NCI-H524 (cell line): ENCODE data around the gene PARVB.

Source experiments
- DNase-seq, 2 experiments: peaks; one replicate each; lab custom pipeline; 2025; lab: John Stamatoyannopoulos, UW

PARVB gene, protein sequence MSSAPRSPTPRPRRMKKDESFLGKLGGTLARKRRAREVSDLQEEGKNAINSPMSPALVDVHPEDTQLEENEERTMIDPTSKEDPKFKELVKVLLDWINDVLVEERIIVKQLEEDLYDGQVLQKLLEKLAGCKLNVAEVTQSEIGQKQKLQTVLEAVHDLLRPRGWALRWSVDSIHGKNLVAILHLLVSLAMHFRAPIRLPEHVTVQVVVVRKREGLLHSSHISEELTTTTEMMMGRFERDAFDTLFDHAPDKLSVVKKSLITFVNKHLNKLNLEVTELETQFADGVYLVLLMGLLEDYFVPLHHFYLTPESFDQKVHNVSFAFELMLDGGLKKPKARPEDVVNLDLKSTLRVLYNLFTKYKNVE

GRCh38 chr22:44024288-44024921 lies at the start of gene PARVB:
Gene PARVB (plus strand): TSS chr22:44024302. CDS start chr22:44024340, 38 bp downstream.
- DNase-seq, result peak in 1 of 2 experiments; percentile 29

DNA sequence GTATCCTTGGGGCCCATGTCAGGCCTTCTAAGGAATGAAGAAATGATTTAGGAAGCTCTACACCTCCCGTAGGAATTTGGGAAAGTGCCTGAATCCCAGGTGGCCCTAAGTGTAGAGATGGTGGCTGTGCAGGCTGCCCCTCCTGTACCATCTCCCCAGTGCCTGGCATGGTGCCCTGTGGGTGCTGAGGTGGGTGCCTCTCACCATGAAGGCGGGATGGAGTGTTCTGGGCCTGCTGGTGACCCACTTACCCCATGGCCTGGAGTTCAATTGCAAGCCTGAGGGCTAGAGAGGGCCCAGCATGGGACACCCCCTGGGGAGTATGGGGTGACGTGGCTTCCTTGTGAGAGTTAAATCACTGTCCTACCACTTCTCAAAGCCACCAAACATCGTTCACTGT lies 49.1 kb upstream of the PARVB start:
- no peak for DNase-seq

GRCh38 chr22:43976861-43977795 lies 47.0 kb upstream of the PARVB start:
- DNase-seq, result no peak

GRCh38 chr22:43978558-43978957 lies 45.5 kb upstream of the PARVB start:
- no peak for DNase-seq

DNA sequence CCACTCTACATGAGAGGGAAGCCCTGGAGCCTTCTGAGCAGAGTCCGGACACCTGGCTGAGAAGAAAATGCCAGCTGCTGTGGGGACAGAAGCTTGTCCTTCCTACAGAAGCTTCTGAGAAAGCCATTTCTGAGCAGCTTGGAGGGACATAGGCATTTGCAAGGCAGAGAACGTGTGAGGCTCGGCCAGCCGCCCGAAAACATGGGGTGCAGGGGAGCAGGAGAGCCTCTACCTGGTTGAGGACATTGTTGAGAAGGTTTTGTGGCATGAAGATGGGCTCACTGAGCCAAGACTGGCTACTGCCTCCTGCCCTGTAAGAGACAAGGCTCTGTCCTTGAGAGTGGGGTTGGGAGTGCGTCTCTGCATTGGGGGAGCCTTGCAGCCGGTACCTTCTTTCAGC lies 43.5 kb upstream of the PARVB start:
- no peak for DNase-seq

GRCh38 chr22:43980996-43981395 lies 43.1 kb upstream of the PARVB start:
- no peak for DNase-seq

GRCh38 chr22:43983808-43984207 lies 40.3 kb upstream of the PARVB start:
- no peak for DNase-seq

- DNase-seq, result no peak
Observed at GRCh38 chr22:43985532-43985931, 38.6 kb upstream of the PARVB start.

- no peak for DNase-seq
Observed at GRCh38 chr22:43988116-43988820, 35.8 kb upstream of the PARVB start.

DNA sequence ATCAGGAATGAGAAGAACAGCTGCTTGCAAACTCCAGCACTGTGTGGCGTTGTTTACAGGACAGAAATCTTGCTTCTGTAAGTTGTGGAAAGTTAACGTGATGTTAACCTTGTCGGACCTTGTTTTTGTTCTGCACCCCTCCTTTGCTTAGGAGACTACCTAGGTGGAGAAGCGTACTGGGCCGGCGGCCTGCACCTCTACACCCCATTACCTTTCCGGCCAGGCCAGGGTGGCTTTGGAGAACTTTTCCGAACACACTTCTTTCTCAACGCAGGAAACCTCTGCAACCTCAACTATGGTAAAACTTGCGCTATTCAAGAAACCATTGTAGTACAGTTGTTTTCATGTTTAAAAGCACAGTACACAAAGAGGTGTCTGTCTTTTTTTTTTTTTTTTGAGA lies 35.1 kb upstream of the PARVB start:
- DNase-seq, result no peak

DNA sequence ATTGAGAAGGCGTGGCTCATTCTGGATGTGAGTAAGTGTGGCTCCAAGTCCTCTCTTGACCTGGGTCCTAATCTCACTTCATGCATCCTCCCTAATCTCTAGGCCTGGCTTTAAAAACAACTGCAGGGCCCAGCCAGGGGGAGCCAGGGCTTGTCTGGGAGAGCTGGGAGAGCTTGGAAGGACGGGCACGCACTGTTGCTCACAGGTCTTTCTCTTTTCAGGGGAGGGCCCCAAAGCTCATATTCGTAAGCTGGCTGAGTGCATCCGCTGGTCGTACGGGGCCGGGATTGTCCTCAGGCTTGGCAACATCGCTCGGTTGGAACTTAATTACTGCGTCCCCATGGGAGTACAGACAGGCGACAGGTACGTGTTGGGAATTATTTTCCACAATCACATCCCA lies 34.1 kb upstream of the PARVB start:
- DNase-seq, result no peak

DNA sequence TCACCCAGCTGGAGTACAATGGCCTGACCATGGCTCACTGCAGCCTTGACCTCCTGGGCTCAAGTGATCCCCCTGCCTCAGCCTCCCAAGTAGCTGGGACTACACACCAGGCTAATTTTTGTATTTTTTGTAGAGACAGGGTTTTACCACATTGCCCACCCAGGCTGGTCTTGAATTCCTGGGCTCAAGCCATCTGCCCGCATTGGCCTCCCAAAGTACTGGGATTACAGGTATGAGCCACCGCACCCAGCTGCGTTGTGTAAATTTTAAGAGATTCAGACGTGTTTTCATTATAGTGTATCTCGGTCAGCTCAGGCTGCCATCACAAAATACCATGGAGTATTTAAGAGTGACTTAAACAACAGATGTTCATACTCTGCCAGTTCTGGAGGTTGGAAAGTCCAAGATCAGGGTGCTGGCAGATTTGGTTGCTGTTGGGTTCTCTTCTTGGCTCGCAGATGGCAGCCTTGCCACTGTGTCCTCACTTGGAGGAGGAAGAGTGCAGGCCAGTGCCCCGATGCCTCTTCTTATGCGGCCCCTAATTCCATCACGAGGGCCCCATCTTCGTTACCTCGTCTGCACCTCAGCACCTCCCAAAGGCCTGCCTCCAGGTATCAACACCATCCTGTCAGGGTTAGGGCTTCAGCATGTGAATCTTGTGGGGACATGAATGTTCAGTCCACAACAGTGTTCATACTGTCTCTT lies 32.6 kb upstream of the PARVB start:
- no peak for DNase-seq

GRCh38 chr22:43992331-43992821 lies 31.7 kb upstream of the PARVB start:
- peak in 1 of 2 experiments; percentile 8 for DNase-seq

DNA sequence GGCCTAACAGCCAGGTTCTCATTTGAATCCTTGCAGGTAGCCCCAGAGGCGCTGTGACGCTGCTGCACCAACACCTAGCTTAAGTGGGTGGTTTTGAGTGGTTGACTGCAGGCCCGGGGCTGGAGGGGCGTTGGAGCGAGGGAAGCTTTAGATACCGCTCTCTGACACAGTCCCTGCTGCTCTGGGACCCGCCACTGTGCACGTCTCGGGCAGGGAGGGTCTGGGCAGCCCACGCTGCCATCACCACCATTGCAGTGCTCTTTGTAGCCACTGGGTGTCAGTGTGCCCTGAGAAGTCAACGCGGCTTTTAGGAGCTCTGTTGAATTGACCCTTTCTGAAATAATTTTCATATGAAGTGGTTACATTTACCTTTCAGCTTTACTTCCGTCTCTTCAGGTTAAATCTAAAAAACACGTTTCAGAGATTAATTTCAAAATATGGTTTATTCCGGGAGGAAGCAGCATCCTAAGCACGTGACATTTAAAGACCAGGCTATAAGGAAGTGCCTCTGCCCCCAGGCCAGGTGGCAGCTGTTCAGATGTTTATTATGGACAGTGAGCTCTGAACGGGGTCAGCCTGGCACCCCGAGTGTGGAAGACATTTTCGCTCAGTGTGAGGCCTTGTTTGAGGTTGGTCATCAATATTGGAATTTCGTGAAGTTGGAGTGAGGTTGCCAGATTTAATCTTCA lies 30.9 kb upstream of the PARVB start:
- peak; percentile 15 to 66 for DNase-seq

DNA sequence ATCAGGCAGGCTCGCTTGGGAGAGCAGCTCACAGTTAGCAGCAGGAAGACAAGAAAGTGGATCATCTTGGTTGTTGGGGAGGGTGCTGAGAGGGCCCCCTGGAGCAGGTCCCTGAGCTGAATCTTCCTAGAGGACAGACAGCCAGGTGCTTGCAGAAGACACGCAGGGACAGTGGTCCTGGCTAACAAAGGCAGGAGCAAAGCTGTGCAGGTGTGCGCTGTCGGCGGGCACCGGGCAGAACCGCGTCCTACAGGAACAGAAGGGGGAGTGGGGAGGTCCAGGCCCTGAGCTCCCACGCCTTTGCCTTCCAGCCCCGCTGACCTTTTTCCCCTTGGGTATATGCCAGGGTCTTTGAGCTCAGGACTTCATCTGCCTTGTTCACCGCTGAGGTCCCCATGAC lies 30.1 kb upstream of the PARVB start:
- no peak for DNase-seq

DNA sequence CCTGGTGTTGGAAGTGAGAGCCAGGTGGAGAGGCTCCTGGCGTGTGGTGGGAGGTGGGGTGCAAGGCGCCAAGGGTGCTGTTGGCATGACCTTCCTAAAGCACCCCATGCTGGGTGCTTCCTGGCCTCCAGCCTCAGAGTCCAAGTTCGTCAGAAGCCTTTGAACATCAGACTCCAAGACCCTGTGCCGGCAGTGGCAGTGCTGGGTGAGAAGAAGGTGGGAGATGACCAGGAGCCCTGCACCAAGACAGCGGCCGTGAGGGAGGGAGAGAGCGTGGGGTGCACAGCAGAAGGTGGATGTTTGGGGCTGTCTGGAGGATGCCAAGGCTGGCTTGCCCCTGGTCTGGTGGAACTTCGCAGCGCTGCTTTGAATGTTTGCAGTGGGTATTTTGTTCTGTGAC lies 29.7 kb upstream of the PARVB start:
- no peak for DNase-seq

GRCh38 chr22:43995057-43995685 lies 28.9 kb upstream of the PARVB start:
- no peak for DNase-seq

DNA sequence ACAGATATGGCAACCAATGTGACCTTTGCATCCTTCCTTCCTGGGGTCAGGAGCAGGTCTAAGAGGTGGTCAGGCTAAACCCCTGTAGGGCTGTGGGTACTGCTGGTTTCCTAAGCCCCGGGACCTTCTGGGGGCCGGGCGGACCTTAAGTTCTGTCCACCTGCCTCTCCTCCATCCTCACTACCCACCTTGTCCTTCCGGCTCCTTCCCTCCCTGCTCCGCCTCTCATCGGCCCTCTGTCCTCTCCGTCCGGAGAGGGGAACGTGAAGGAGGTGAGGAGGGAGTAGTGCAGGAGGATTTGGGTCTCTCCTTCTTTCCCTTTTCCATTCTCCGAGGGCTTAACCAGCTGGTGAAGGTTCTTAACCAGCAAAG lies 28.3 kb upstream of the PARVB start:
- DNase-seq, result no peak

DNA sequence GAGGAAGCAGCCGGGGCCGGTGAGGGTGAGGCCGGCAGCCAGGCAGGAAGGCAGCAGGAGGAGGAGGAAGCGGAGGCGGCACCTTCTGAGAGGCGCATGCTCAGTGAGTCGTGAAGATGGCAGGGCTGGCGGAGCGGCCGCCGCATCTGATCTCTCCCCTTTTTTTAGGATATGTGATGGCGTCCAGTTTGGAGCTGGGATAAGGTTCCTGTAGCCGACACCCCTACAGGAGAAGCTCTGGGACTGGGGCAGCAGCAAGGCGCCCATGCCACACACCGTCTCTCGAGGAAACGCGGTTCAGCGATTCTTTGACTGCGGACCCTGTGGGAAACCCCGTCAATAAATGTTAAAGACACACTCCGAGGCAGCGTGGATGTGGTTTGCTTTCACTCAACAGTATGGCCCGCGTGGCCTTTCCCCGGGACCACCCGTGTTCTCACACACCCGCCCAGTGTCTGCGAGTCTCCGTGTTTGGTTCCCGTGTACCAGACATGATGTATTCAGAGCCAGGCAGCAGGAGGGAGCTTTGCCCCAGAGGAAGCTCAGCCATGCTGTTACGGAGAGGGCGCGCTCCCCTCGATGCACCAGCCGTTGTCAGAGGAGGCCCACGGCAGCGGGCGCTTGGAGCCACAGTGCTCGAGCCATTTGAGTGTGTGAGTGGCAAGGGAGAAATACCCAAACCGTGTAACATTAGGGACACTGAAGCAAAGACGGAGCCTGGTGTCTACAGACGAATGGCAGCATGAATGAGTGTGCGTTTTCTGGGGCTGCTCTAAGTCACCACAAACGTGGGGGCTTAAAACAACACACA lies 27.7 kb upstream of the PARVB start:
- no peak for DNase-seq
